HepG2 (cell line): ENCODE measurements around the gene NCBP3. TPM values are rescaled to one million over a fixed set of nuclear protein-coding genes. Genes with fewer than 3 reads are reported as not detected.

Source experiments
- AGO1 ChIP-seq: fragments of 200-400 bp; formaldehyde crosslinking; IDR thresholded peaks from 2 replicates; pipeline ENCODE4 v1.6.1; 2017; ENCODE audit warnings: mild to moderate bottlenecking, low read depth, low read length, moderate library complexity; ENCODE audit not compliant: poor library complexity, severe bottlenecking
- ARNTL ChIP-seq: sonication (generic); formaldehyde crosslinking; IDR thresholded peaks from 2 replicates; pipeline ENCODE4 v1.4.0; 2020; ENCODE audit warnings: mild to moderate bottlenecking, missing genetic modification reagents
- ATRX ChIP-seq: sonication (generic); formaldehyde crosslinking; IDR thresholded peaks from 2 replicates; pipeline ENCODE4 v1.4.0; 2020; ENCODE audit warnings: missing genetic modification reagents, borderline replicate concordance
- ETV6 ChIP-seq: sonication (generic); formaldehyde crosslinking; conservative IDR thresholded peaks from 2 replicates; pipeline ENCODE4 v1.4.0; 2020; ENCODE audit warnings: missing genetic modification reagents
- FLYWCH1 ChIP-seq: sonication (generic); formaldehyde crosslinking; IDR thresholded peaks from 2 replicates; pipeline ENCODE4 v1.8.1; 2023; ENCODE audit warnings: mild to moderate bottlenecking, missing genetic modification reagents
- FOXP4 ChIP-seq: sonication (generic); formaldehyde crosslinking; IDR thresholded peaks from 2 replicates; pipeline ENCODE4 v1.4.0; 2020; ENCODE audit warnings: missing genetic modification reagents
- GATAD1 ChIP-seq: IDR thresholded peaks from 2 replicates; pipeline ENCODE4 v1.6.1; 2016; ENCODE audit warnings: missing genetic modification reagents, missing compliant biosample characterization
- HOXA7 ChIP-seq: sonication (generic); formaldehyde crosslinking; IDR thresholded peaks from 2 replicates; pipeline ENCODE4 v1.8.1; 2022; ENCODE audit warnings: mild to moderate bottlenecking, missing genetic modification reagents, moderate library complexity
- PRPF4 ChIP-seq: fragments of 200-400 bp; formaldehyde crosslinking; IDR thresholded peaks from 2 replicates; pipeline ENCODE4 v1.6.1; 2016; ENCODE audit warnings: low read length, low read depth; ENCODE audit not compliant: poor library complexity, severe bottlenecking
- SAFB2 ChIP-seq: sonication (generic); formaldehyde crosslinking; IDR thresholded peaks from 2 replicates; pipeline ENCODE4 v1.5.1; 2020; ENCODE audit warnings: missing genetic modification reagents, low read depth, mild to moderate bottlenecking, borderline replicate concordance
- SATB2 ChIP-seq: sonication (generic); formaldehyde crosslinking; IDR thresholded peaks from 2 replicates; pipeline ENCODE4 v1.5.0; 2020; ENCODE audit warnings: missing genetic modification reagents
- SMAD9 ChIP-seq: sonication (generic); formaldehyde crosslinking; IDR thresholded peaks from 2 replicates; pipeline ENCODE4 v1.5.1; 2020; ENCODE audit warnings: mild to moderate bottlenecking, missing genetic modification reagents
- TSC22D2 ChIP-seq: sonication (generic); formaldehyde crosslinking; IDR thresholded peaks from 2 replicates; pipeline ENCODE4 v1.5.1; 2020; ENCODE audit warnings: missing genetic modification reagents, mild to moderate bottlenecking, borderline replicate concordance
- ZBTB34 ChIP-seq: sonication (generic); formaldehyde crosslinking; IDR thresholded peaks from 2 replicates; pipeline ENCODE4 v1.8.0; 2022; ENCODE audit warnings: mild to moderate bottlenecking, missing genetic modification reagents
- ZNF3 ChIP-seq: IDR thresholded peaks from 2 replicates; pipeline ENCODE4 v1.7.0; 2017; ENCODE audit warnings: inconsistent platforms
- ZNF354B ChIP-seq: sonication (generic); formaldehyde crosslinking; IDR thresholded peaks from 2 replicates; pipeline ENCODE4 v1.8.0; 2022; ENCODE audit warnings: mild to moderate bottlenecking, missing genetic modification reagents
- ZNF414 ChIP-seq: sonication (generic); formaldehyde crosslinking; IDR thresholded peaks from 2 replicates; pipeline ENCODE4 v1.5.0; 2020; ENCODE audit warnings: missing genetic modification reagents
- ZNF576 ChIP-seq: sonication (generic); formaldehyde crosslinking; IDR thresholded peaks from 2 replicates; pipeline ENCODE4 v1.4.0; 2020; ENCODE audit warnings: mild to moderate bottlenecking, missing genetic modification reagents
- ZNF580 ChIP-seq: IDR thresholded peaks from 2 replicates; pipeline ENCODE4 v1.6.1; 2016; ENCODE audit warnings: low read depth, borderline replicate concordance
- ZNF678 ChIP-seq: sonication (generic); formaldehyde crosslinking; IDR thresholded peaks from 2 replicates; pipeline ENCODE4 v1.4.0; 2020; ENCODE audit warnings: mild to moderate bottlenecking, missing genetic modification reagents
- ZNF761 ChIP-seq: sonication (generic); formaldehyde crosslinking; conservative IDR thresholded peaks from 2 replicates; pipeline ENCODE4 v1.4.0; 2020; ENCODE audit warnings: mild to moderate bottlenecking, missing genetic modification reagents
- ZNF850 ChIP-seq: sonication (generic); formaldehyde crosslinking; conservative IDR thresholded peaks from 2 replicates; pipeline ENCODE4 v1.9.0; 2021; ENCODE audit warnings: mild to moderate bottlenecking, missing genetic modification reagents
- ZNF891 ChIP-seq: sonication (generic); formaldehyde crosslinking; IDR thresholded peaks from 2 replicates; pipeline ENCODE4 v1.5.0; 2020; ENCODE audit warnings: mild to moderate bottlenecking, missing genetic modification reagents
- polyA plus RNA-seq, 8 experiments: library from polyadenylated mRNA; depleted of rRNA in 3 of 8; stranded (reverse) in 7 of 8; unstranded in 1 of 8; fragments of >200 nt; fragmentation: Illumina TruSeq in 4 of 8; extraction: Trizol in 4 of 8; gene quantifications; 2 replicates each; pipeline versions ENCODE4 v1.2.1 to v1.2.3, GENCODE V29; 2011 to 2016; ENCODE audit warnings: low read depth in 4 of 8, missing spikeins in 1 of 8, mixed read lengths in 1 of 8; ENCODE audit not compliant: insufficient read depth in 1 of 8
- total RNA-seq, 5 experiments: library from RNA; depleted of rRNA; stranded (reverse); fragments of >200 nt; fragmentation: Illumina TruSeq; extraction: Trizol; gene quantifications; 2 replicates each; pipeline ENCODE4 v1.2.3, GENCODE V29; 2016; ENCODE audit warnings: low read depth in 1 of 5

NCBP3 gene
- total and polyA plus RNA-seq, 2 of the 13 experiments (the other 11 are each of a cell fraction or from before 2014, with no cell fraction given) = 19.5 to 24.8 TPM

- TF ChIP-seq ZNF3 (CRISPR knock-in tag) (peak; percentile 22; the same call in 1 of the 2 replicates), ZNF761 (CRISPR knock-in tag) (no peak; the same call in 1 of the 2 replicates), ATRX (CRISPR knock-in tag) (no peak), ZNF891 (CRISPR knock-in tag) (peak; percentile 80), FLYWCH1 (CRISPR knock-in tag) (no peak), ZNF678 (CRISPR knock-in tag) (no peak), ZNF354B (CRISPR knock-in tag) (no peak), HOXA7 (CRISPR knock-in tag) (no peak), ZNF414 (CRISPR knock-in tag) (peak; percentile 79; the same call in 1 of the 2 replicates), PRPF4 (no peak), ETV6 (no peak), SMAD9 (CRISPR knock-in tag) (no peak), GATAD1 (peak; percentile 73), ZNF580 (CRISPR knock-in tag) (peak; percentile 74; the same call in 1 of the 2 replicates), ZNF576 (no peak), ARNTL (CRISPR knock-in tag) (peak; percentile 98), AGO1 (no peak), ZBTB34 (CRISPR knock-in tag) (peak; percentile 58; the same call in 1 of the 2 replicates), TSC22D2 (no peak), FOXP4 (CRISPR knock-in tag) (peak; percentile 94), ZNF850 (no peak), SATB2 (CRISPR knock-in tag) (0 out of 2 replicates have a peak, but pooled peaks have one; percentile 47), SAFB2 (CRISPR knock-in tag) (no peak)
Observed at GRCh38 chr17:3802461-3803307, 43.4 kb downstream of the NCBP3 start (continued).
